HG03196 (cell line): ENCODE results near the gene P2RY6.
"Not testable (repeated sequence)": the region's sequence is repeated elsewhere in the genome, so short reads cannot be mapped to it uniquely, and the experiment has no call there.

Source experiments
- ATAC-seq: cut with Tn5 transposase; IDR thresholded peaks from one replicate; pipeline ENCODE4 v1.9.1; 2021; ENCODE audit not compliant: unreplicated experiment

P2RY6 gene

GRCh38 chr11:73271936-73272679 lies at the start of gene P2RY6:
Gene P2RY6 (plus strand): TSS chr11:73272338. CDS start chr11:73296519, 24,181 bp downstream.
- no peak for ATAC-seq

DNA sequence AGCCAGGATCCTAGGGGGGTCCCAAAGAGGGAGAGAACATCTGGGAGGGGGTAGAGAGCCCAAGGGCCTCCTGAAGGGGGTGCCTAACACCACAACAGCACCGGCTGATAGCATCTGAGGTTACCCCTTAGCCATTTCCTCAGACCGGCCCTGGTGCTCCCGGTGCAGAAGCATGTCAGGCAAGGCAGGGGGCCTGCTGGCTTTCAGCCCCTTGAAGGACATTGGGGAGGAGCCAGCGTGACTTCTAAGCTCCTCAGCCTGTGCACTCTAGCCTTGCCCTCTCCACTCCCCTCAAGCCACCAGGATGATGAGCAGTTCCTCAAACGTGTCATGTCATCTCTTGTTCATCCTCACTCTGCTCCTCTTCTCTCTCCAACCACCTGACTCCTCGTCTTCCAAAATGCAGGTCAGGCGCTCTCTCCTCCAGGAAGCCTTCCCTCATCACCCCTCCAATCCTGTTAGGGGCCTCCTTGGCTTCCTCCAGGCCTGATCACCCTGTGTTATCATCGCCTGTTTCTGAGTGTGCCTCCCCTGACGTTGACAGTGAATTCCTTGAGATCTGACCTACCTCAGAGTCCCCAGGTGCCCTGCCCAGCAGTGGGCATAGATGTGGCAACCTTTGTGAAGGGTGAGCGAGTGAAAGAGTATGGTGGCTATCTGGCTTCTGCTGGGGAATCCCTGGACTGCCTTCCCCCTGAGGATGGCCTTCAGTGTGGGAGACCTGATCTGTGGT lies 48.0 kb upstream of the P2RY6 start:
- ATAC-seq: no peak

DNA sequence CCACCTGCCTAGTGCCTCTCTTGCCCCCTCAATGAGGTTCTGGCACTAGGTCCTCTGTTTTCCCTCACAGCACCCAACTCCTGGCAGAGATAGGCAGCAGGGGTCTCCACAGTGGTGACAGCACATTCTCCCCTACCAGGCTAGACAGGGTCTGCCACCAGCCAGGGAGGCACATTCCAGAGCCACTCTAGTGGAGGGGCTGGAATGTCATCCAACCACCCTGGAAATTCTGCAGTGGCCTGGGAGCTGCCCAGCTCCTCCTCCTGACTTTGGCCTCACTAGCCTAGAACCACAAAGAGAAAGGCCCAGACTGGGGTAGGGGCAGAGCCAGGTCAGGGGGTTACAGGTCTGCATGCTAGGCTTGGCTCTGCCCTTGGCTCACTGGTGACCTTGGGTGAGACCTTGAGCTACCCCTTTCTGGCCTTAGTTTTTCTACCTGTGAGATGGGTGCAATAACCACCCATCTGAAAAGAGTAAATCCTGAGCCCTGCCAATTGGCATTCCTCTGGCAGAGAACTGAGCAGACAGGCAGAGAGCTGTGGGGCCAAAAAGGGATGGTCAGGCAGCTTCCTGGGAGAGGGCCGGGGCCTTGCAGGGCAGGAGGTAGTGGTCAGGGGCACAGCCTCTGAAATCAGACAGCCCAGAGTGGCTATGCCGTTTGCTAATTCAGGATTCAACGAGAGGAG lies 47.0 kb upstream of the P2RY6 start:
- no peak for ATAC-seq

GRCh38 chr11:73225851-73226250 lies 46.3 kb upstream of the P2RY6 start:
- ATAC-seq: no peak

DNA sequence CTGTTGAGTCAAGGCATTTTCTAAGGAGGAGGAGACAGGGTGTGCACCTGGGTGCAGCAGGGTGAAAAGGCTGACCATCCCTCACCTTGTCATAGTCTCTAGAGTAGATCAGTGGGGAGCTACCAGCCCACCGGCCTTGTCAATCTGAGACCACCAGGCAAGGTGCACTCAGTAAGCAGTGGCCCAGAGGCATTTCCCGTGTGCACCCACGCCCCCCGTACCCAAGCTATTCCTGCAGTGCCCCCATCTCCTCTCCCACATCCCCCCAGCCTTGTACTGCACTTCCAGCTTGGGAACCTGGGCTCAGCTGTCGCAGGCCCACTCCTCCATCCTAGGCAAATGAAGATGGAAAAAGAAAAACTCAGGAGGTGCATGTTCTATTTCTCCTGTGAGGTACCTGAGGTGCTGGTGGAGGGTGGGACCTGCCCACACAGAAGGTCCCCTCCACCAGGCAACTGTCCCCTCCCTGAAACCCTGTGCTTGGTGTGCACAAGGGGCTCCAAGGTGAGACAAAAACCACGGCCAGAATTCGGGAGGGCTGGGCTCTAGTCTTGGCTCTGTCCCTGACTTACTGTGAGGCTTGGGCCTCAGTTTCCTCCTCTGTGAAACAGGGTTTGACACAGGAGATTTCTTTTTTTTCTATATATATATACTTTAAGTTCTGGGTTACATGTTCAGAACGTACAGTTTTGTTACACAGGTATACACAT lies 45.7 kb upstream of the P2RY6 start:
- ATAC-seq: no peak

DNA sequence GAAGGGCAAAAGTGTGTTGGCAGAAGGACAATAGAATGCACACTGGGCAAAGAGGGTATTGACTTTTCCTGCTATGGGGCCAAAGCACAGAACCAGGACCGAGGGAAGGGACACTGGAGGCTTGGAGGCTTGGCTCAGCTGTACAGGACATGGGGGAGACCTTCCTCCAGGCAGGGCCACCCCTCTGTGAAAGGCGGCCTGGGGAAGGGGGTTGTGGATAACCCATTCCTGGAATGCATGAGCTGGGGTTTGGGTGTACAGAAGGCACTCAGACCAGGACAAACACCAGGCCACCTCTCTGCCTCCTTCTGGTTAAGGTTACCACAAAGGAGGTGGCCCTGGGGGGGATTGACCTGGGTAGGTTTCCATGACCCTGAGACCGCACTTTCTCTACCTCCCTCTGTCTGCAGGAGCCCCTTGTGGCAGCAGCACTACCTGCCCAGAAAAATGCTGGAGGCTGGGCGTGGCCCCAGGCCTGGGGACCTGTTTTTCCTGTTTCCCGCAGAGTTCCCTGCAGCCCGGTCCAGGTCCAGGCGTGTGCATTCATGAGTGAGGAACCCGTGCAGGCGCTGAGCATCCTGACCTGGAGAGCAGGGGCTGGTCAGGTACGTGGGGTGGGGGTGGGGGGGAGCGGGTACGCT lies 44.4 kb upstream of the P2RY6 start:
- ATAC-seq: no peak

DNA sequence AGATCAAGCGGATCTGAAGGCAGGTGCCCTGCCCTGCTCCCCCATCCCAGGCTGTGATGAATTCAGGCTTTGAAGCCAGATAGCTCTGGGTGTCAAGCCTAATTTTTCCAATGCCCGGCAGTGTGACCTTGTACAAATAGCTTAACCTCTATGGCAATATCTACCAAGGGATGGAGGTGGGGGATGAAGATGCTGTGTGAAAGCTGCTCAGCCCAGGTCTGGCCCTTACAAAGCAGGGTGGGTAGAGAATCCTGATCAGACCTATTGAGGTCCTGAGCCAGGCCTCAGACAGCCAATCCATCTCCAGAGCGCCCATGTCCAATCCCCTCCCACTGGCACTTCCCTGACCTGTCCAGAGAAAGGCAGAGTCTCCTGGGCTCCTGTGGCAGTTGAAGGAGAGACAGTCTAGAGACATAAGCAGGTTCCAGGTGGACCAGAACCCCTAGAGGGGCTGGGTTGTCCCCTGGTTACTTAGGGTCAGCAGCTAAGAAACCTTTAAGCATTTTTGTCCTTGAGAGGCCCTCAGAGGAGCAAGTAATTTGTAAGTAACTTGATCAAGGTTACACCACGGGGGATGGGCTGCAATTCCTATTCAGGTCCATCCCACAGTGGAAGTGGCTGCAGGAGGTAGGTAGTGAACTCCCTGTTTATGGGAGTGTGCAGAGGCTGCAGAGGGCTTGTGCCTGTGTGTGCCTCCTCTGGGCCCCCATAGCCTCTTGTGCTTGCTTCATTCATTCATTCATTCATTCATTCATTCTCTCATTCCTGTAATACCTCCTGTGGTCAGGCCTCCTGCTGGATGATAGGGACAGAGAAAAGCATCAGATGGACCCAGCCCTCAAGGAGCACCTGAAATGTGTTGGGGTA lies 43.6 kb upstream of the P2RY6 start:
- no peak for ATAC-seq

GRCh38 chr11:73229321-73229895 lies 42.7 kb upstream of the P2RY6 start:
- no peak for ATAC-seq

DNA sequence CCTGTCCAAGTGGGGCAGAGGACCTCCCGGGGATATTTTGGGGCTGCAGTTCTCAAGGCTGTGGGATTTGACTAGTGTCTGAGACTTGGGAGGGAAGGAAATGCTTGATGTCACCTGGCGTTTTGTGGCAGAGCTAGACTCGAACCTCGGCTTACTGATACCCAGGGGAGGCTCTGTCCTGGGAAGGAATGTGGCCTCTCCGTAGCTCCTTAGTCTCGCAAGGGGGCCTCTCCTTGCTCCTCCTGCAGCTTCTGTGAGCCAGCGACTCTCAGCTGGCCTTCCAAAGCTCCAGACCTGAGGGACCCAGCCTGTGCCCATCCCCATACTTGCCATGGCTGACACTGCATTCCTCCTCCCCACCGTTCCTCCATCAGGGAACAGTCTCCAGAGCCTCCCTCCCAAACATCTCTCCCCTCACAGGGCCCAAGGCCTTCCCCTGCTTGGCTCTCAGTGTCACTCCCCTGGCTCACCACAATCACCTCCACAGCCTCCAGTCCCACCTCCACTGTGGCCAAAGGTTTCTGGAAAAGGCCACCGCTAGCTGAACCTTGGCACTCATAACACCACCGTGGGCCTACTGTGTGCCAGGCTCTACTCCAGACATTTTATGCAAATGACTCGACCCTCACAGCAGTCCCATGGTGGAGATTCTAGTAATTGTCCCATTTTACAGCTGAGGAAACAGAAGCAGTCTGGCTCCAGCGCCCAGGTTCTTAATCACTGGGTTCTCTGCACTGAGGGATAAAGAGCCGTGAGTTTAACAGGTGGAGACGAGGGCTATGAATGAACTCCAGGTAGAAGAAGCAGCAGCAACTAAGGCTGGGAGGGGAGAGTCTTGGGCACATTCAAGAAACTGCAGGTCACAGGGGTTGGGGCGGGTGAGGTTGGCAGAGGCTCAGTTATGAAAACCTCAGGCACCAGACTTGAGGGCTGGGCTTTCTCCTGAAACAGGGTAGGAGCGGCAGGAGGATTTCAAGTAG lies 42.0 kb upstream of the P2RY6 start:
- no peak for ATAC-seq

GRCh38 chr11:73230931-73231330 lies 41.2 kb upstream of the P2RY6 start:
- no peak for ATAC-seq

DNA sequence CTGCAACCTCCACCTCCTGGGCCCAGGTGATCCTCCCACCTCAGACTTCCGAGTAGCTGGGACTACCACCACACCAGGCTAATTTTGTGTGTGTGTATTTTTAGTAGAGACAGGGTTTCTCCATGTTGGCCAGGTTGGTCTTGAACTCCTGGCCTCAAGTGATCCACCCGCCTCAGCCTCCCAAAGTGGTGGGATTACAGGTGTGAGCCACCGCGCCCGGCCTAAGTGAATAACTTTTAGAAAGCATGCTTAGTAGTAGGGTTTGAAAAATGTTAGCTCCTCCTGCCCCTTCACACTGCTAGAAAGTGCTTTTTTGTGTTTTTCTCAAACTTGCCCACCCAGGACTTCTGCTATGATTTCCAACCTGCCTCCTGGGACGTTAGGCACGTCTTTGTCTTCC lies 39.7 kb upstream of the P2RY6 start:
- ATAC-seq: not testable (repeated sequence)

- ATAC-seq: no peak
Measured at GRCh38 chr11:73233211-73233610, 38.9 kb upstream of the P2RY6 start.

DNA sequence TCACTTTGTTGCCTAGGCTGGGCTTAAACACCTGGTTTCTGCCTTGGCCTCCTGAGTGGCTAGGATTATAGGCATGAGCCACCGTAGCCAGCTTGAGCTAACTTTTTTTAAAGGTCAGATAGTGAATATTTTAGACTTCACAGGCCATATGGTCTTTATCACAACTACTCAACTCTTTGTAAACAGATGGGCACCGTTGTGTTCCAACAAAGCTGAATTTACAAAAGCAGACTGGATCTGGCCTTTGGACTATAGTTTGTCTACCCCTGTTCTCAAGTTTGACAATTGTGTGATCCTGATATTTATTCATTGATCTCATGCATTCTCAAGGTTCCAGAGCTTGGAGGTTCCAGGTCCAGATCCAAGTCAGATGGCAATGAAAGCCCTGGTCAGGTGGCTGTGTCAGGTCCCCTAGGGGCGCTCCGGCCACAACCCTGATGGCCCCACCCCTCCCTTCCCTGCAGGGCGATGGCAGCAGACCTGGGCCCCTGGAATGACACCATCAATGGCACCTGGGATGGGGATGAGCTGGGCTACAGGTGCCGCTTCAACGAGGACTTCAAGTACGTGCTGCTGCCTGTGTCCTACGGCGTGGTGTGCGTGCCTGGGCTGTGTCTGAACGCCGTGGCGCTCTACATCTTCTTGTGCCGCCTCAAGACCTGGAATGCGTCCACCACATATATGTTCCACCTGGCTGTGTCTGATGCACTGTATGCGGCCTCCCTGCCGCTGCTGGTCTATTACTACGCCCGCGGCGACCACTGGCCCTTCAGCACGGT lies 38.3 kb upstream of the P2RY6 start:
- ATAC-seq: no peak

- no peak for ATAC-seq
Measured at GRCh38 chr11:73234471-73235181, 37.5 kb upstream of the P2RY6 start.

GRCh38 chr11:73235236-73235786 lies 36.8 kb upstream of the P2RY6 start:
- no peak for ATAC-seq

DNA sequence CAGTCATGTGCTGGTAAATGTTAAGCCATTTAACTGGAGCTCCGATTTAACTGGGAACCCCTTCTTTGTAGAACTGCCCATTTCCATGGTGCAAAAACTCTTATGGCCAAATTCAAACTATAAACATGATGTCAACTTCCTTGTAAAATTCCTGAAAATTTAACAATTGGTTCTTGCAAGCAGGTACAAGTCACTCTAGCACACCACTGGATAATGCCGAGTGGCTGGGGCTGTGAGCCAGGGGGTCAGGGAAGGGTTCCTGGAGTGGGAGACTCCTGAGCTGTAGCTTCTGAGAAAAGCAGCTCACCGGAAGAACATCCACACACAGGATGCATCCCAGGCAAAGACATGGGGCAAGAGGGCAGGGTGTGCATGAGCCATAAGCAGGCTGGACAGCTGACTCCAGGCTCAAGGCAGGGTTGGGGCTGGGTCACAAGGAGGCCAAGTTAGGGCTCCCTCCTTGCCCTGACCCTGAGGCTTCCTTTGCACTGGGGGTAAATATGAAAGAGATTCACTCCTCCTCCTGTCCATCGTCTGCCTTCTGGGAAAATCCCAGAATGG lies 35.9 kb upstream of the P2RY6 start:
- ATAC-seq: no peak
